Neuronal stem cell (in vitro differentiated cells): ENCODE data around the gene GRM4.
A peak's percentile ranks its signal among the peaks of the same experiment; 100 is the strongest.

ENCODE experiments used
- DNase-seq: peaks from one replicate; pipeline ENCODE4 v3.0.0-alpha.2; 2013; ENCODE audit warnings: low spot score
- H2AFZ ChIP-seq: one replicate; pipeline ENCODE4 v1.6.1; 2013; ENCODE audit warnings: mild to moderate bottlenecking, low read length, inconsistent platforms
- H2AK5ac ChIP-seq: 2 replicates; pipeline ENCODE4 v1.6.1; 2013; ENCODE audit warnings: low read depth, mild to moderate bottlenecking, inconsistent platforms, low read length, moderate library complexity, mixed read lengths
- H2BK120ac ChIP-seq: 2 replicates; pipeline ENCODE4 v1.6.1; 2013; ENCODE audit warnings: low read depth, mild to moderate bottlenecking, inconsistent platforms, low read length, moderate library complexity, mixed read lengths
- H2BK12ac ChIP-seq: one replicate; pipeline ENCODE4 v1.6.1; 2013; ENCODE audit warnings: low read length, inconsistent platforms
- H2BK15ac ChIP-seq: 2 replicates; pipeline ENCODE4 v1.6.1; 2013; ENCODE audit warnings: mild to moderate bottlenecking, low read length, inconsistent platforms, mixed read lengths
- H2BK5ac ChIP-seq: one replicate; pipeline ENCODE4 v1.6.1; 2013; ENCODE audit warnings: inconsistent platforms, mild to moderate bottlenecking, low read length, moderate library complexity
- H3K14ac ChIP-seq: one replicate; pipeline ENCODE4 v1.6.1; 2013; ENCODE audit warnings: low read length, inconsistent platforms
- H3K18ac ChIP-seq: 2 replicates; pipeline ENCODE4 v1.6.1; 2013; ENCODE audit warnings: low read length, inconsistent platforms
- H3K23ac ChIP-seq: 2 replicates; pipeline ENCODE4 v1.6.1; 2013; ENCODE audit warnings: low read depth, mild to moderate bottlenecking, mixed read lengths, low read length, inconsistent platforms; ENCODE audit not compliant: poor library complexity
- H3K27ac ChIP-seq: replicated peaks from 3 replicates; pipeline ENCODE4 v1.5.1; 2013; ENCODE audit warnings: low read length, inconsistent platforms
- H3K27me3 ChIP-seq, 3 experiments: 2 replicates each; pipeline ENCODE4 v1.6.1; 2013; ENCODE audit warnings: low read length in 3 of 3, mild to moderate bottlenecking in 2 of 3, inconsistent platforms in 1 of 3, low read depth in 1 of 3, mixed read lengths in 1 of 3, moderate library complexity in 1 of 3; ENCODE audit not compliant: control insufficient read depth in 3 of 3, insufficient read depth in 3 of 3
- H3K36me3 ChIP-seq, 2 donors: replicated peaks in 1 of 2; 2 replicates each; pipeline ENCODE4 v1.6.1; 2013; ENCODE audit warnings: low read length in 2 of 2; ENCODE audit not compliant: control insufficient read depth in 2 of 2, insufficient read depth in 2 of 2
- H3K4ac ChIP-seq: 2 replicates; pipeline ENCODE4 v1.6.1; 2013; ENCODE audit warnings: inconsistent platforms, mild to moderate bottlenecking, low read length, moderate library complexity
- H3K4me1 ChIP-seq, 2 donors: 1 replicate in 1 of 2; 2 replicates in 1 of 2; pipeline ENCODE4 v1.6.1; 2013; ENCODE audit warnings: low read length in 2 of 2, low read depth in 1 of 2; ENCODE audit not compliant: control insufficient read depth in 2 of 2, insufficient read depth in 1 of 2
- H3K4me2 ChIP-seq: one replicate; pipeline ENCODE4 v1.6.1; 2013; ENCODE audit warnings: mild to moderate bottlenecking, low read length, inconsistent platforms; ENCODE audit not compliant: insufficient read depth, poor library complexity, severe bottlenecking
- H3K4me3 ChIP-seq, 2 donors: 2 replicates each; pipeline ENCODE4 v1.5.1; 2013; ENCODE audit warnings: low read length in 2 of 2, mild to moderate bottlenecking in 2 of 2, inconsistent platforms in 1 of 2, moderate library complexity in 1 of 2
- H3K79me1 ChIP-seq: one replicate; pipeline ENCODE4 v1.6.1; 2013; ENCODE audit warnings: low read depth, mild to moderate bottlenecking, inconsistent platforms, low read length, moderate library complexity
- H3K9ac ChIP-seq: one replicate; pipeline ENCODE4 v1.6.1; 2013; ENCODE audit warnings: mild to moderate bottlenecking, low read depth, low read length, inconsistent platforms; ENCODE audit not compliant: poor library complexity
- H3K9me3 ChIP-seq, 2 donors: replicated peaks in 1 of 2; 2 replicates each; pipeline versions ENCODE3 to v1.6.1; 2013; ENCODE audit warnings: low read length in 2 of 2, mild to moderate bottlenecking in 2 of 2, inconsistent platforms in 1 of 2, low read depth in 1 of 2, mixed read lengths in 1 of 2, moderate library complexity in 1 of 2; ENCODE audit not compliant: control insufficient read depth in 2 of 2, insufficient read depth in 1 of 2
- H4K8ac ChIP-seq: one replicate; pipeline ENCODE4 v1.6.1; 2013; ENCODE audit warnings: low read depth, mild to moderate bottlenecking, inconsistent platforms, low read length, moderate library complexity
- H4K91ac ChIP-seq: one replicate; pipeline ENCODE4 v1.6.1; 2013; ENCODE audit warnings: low read length, low read depth, mild to moderate bottlenecking, inconsistent platforms; ENCODE audit not compliant: poor library complexity
- WGBS, 2 donors: extraction: QIAGEN DNeasy Blood & Tissue Kit; methylation state at CpG; one replicate each; pipeline ENCODE4 v1.1.7; 2013; ENCODE audit warnings: missing lambda C conversion rate in 2 of 2, mixed read lengths in 1 of 2; ENCODE audit not compliant: insufficient read length in 2 of 2, insufficient replicate concordance in 1 of 2; ENCODE audit errors: extremely low coverage in 2 of 2; 5-methylcytosine and 5-hydroxymethylcytosine counted together

The GRM4 gene

GRCh38 chr6:33997265-33997664 is 148.6 kb downstream of the GRM4 start:
- Histone ChIP-seq H3K9me3 (no peaks in the 10 kb centered on the region), H3K36me3 (no peaks in the 10 kb centered on the region), H3K18ac (no peak overlapping the region), H2BK15ac (no peak overlapping the region), H3K4me2 (no peak overlapping the region), H2AFZ (no peak overlapping the region), H3K4me1 (peaks cover 0 to 9% of the 10 kb centered on the region in 2 donors), H3K27ac (no peak overlapping the region), H2BK5ac (no peak overlapping the region), H3K27me3 (no peaks in the 10 kb centered on the region), H3K4me3 (no peak overlapping the region), H3K14ac (no peak overlapping the region), H3K23ac (no peak overlapping the region), H2BK12ac (no peak overlapping the region), H3K4ac (no peak overlapping the region), H2AK5ac (no peak overlapping the region), H3K79me1 (no peaks in the 10 kb centered on the region), H4K8ac (no peak overlapping the region), H3K9ac (no peak overlapping the region), H2BK120ac (no peak overlapping the region), H4K91ac (no peak overlapping the region)
- DNase-seq = no peak
- no CpG with 5 or more reads among the region's 1 CpG for WGBS, 2 donors

GRCh38 chr6:33996120-33996475 is 149.8 kb downstream of the GRM4 start:
- WGBS, 2 donors = no CpG with 5 or more reads among the region's 5 CpGs

GRCh38 chr6:33995309-33996119 is 150.4 kb downstream of the GRM4 start:
- Histone ChIP-seq H3K14ac (no peak overlapping the region), H3K27me3 (no peaks in the 10 kb centered on the region), H3K27ac (no peak overlapping the region), H2BK15ac (peak overlapping the region; percentile 28), H2BK120ac (no peak overlapping the region), H4K91ac (no peak overlapping the region), H3K79me1 (no peaks in the 10 kb centered on the region), H2BK12ac (peak overlapping the region; percentile 59), H3K4me1 (peaks cover 0 to 9% of the 10 kb centered on the region in 2 donors), H3K4me3 (no peak overlapping the region), H3K18ac (peak overlapping the region; percentile 38), H3K9me3 (no peaks in the 10 kb centered on the region), H2AK5ac (no peak overlapping the region), H2BK5ac (no peak overlapping the region), H3K4me2 (no peak overlapping the region), H3K9ac (no peak overlapping the region), H2AFZ (no peak overlapping the region), H3K4ac (no peak overlapping the region), H3K36me3 (no peaks in the 10 kb centered on the region), H3K23ac (no peak overlapping the region), H4K8ac (no peak overlapping the region)
- DNase-seq = no peak
- no CpG with 5 or more reads among the region's 9 CpGs for WGBS, 2 donors

More at GRCh38 chr6:33996120-33996475, 149.8 kb downstream of the GRM4 start:
- Histone ChIP-seq H3K36me3 (no peaks in the 10 kb centered on the region), H3K9ac (no peak overlapping the region), H3K14ac (no peak overlapping the region), H3K4me1 (peaks cover 0 to 9% of the 10 kb centered on the region in 2 donors), H4K8ac (no peak overlapping the region), H3K27ac (no peak overlapping the region), H2BK12ac (no peak overlapping the region), H3K4me3 (no peak overlapping the region), H2AFZ (no peak overlapping the region), H2BK5ac (no peak overlapping the region), H3K18ac (no peak overlapping the region), H2BK120ac (no peak overlapping the region), H3K9me3 (no peaks in the 10 kb centered on the region), H3K4me2 (no peak overlapping the region), H4K91ac (no peak overlapping the region), H2AK5ac (no peak overlapping the region), H3K23ac (no peak overlapping the region), H3K79me1 (no peaks in the 10 kb centered on the region), H3K4ac (no peak overlapping the region), H2BK15ac (no peak overlapping the region), H3K27me3 (no peaks in the 10 kb centered on the region)
- no peak for DNase-seq

- Histone ChIP-seq H2BK5ac (no peak overlapping the region), H3K27me3 (no peaks in the 10 kb centered on the region), H3K18ac (peak overlapping the region; percentile 38), H4K8ac (no peak overlapping the region), H4K91ac (no peak overlapping the region), H3K23ac (no peak overlapping the region), H3K4me3 (no peak overlapping the region), H3K9ac (no peak overlapping the region), H3K14ac (no peak overlapping the region), H3K36me3 (no peaks in the 10 kb centered on the region), H2BK15ac (peak overlapping the region; percentile 28), H2BK12ac (peak overlapping the region; percentile 59), H2AK5ac (no peak overlapping the region), H3K4me1 (peaks cover 0 to 9% of the 10 kb centered on the region in 2 donors), H2AFZ (no peak overlapping the region), H2BK120ac (no peak overlapping the region), H3K79me1 (no peaks in the 10 kb centered on the region), H3K4ac (no peak overlapping the region), H3K27ac (no peak overlapping the region), H3K4me2 (no peak overlapping the region), H3K9me3 (no peaks in the 10 kb centered on the region)
- DNase-seq = no peak
- WGBS, 2 donors = no CpG with 5 or more reads among the region's 12 CpGs
Measured at GRCh38 chr6:33994472-33995308, 151.2 kb downstream of the GRM4 start.
